Hypothalamus (tissue), 51 donors: ENCODE data around the gene JOSD2.

ENCODE experiments used
- DNase-seq, 51 donors: peaks; one replicate each; lab custom pipeline; 2025; lab: John Stamatoyannopoulos, UW

Gene JOSD2

GRCh38 chr19:50458396-50459066 lies 52.5 kb downstream of the JOSD2 start:
- no peak for DNase-seq

DNA sequence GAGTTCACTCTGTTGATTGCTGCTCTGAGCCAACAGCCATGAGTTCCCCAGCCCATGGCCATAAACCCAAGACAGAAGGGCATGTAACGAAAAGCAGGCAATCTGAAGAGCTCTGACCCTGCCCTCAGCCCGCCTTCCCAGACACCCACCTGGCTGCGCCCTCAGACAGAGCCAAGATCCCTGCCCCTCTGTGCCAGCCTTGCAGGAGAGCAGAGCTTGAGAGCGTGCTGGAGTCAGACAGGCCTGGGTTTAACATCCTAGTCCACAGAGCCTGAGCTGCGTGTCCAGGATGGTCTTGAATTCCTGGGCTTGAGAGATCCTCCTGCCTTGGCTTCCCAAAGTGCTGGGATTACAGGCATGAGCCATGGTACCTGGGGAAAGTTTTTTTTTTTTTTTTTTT lies 53.7 kb downstream of the JOSD2 start:
- DNase-seq: no peak
